Measurements from ENCODE around the gene OSCAR. TPM values are rescaled to one million over a fixed set of nuclear protein-coding genes. Genes with fewer than 3 reads are reported as not detected.
A peak's percentile ranks its signal among the peaks of the same experiment; 100 is the strongest.
"Not testable (repeated sequence)": the region's sequence is repeated elsewhere in the genome, so short reads cannot be mapped to it uniquely, and the experiment has no call there.

OSCAR gene
- total RNA-seq, 1 donor from 2014 or later: 59.5 TPM

DNA sequence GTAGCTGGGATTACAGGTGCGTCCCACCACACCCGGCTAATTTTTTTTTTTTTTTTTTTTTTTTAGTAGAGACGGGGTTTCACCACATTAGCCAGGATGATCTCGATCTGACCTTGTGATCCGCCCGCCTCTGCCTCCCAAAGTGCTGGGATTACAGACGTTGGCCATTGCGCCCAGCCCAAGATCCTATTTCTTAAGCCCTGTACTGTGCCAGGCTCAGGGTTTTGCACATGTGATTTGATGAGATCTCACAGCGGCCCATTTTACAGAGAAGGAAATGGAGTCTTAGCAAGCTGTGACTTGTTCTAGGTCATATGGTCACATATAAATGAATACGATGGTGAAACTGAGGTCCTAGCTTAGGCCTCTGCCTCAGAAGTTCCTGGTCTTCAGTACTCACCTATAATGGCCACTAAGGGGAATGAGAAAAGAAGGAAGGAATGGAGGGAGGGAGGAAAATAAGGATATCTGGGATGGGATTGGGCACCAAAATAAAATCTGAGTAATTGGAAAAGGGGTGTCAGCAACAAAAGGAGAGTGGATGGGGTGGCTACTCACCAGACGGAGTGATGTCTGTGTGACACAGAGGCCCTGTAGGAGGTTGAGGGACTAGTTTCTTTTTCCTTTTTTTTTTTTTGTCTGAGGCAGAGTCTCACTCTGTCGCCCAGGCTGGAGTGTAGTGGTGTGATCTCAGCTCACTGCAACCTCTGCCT is 1.3 kb downstream of the OSCAR start:
- Histone ChIP-seq H3K36me3 (no peaks in the 10 kb centered on the region), H3K9me3 (no peaks in the 10 kb centered on the region), H3K27me3 (peaks cover 4% of the 10 kb centered on the region), H3K4me1 (peaks cover 22% of the 10 kb centered on the region), H3K27ac (no peak overlapping the region), H3K4me3 (peak overlapping the region; percentile 31)
- intact Hi-C loops (cut with DNase I): no loop called here
- TF ChIP-seq, protein P1, sequence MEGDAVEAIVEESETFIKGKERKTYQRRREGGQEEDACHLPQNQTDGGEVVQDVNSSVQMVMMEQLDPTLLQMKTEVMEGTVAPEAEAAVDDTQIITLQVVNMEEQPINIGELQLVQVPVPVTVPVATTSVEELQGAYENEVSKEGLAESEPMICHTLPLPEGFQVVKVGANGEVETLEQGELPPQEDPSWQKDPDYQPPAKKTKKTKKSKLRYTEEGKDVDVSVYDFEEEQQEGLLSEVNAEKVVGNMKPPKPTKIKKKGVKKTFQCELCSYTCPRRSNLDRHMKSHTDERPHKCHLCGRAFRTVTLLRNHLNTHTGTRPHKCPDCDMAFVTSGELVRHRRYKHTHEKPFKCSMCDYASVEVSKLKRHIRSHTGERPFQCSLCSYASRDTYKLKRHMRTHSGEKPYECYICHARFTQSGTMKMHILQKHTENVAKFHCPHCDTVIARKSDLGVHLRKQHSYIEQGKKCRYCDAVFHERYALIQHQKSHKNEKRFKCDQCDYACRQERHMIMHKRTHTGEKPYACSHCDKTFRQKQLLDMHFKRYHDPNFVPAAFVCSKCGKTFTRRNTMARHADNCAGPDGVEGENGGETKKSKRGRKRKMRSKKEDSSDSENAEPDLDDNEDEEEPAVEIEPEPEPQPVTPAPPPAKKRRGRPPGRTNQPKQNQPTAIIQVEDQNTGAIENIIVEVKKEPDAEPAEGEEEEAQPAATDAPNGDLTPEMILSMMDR (IDR thresholded peaks at IDR 0.05): no peak
- peak; percentile 68 for DNase-seq
- no peak for ATAC-seq

DNA sequence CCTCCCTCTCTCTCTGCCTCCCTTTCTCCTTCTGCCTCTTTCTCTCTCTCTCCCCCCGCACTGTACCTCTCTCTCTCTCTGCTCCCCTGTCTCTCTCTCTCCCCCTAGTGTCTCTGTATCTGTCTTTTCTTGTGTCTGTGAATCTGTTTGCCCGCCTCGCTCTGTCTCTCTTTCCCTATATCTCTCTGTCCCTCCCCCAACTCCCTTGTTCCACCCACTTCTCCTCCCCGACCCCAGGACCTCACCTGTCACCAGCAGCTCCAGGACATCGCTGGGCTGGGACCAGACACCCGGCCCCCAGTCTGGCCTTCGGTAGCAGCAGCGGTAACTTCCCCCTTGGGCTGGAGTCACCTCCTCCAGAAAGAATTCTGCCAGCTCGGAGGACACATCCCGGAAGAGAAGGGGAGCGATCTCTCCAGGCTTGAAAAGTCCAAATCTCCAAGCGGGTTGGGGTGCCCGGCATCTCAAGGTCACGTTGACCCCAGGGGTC is 3.9 kb downstream of the OSCAR start:
- peak; percentile 13 for ATAC-seq
- H3K27ac ChIP-seq: no peak overlapping the region
- H3K27me3 ChIP-seq: peaks cover 11% of the 10 kb centered on the region
- TF ChIP-seq, protein P1 (IDR thresholded peaks at IDR 0.05): no peak
- no peaks in the 10 kb centered on the region for H3K36me3 ChIP-seq
- no peak for DNase-seq
- intact Hi-C loops (cut with DNase I): no loop called here
- peak overlapping the region; percentile 17 for H3K4me3 ChIP-seq
- peaks cover 5% of the 10 kb centered on the region for H3K4me1 ChIP-seq
- H3K9me3 ChIP-seq: no peaks in the 10 kb centered on the region

DNA sequence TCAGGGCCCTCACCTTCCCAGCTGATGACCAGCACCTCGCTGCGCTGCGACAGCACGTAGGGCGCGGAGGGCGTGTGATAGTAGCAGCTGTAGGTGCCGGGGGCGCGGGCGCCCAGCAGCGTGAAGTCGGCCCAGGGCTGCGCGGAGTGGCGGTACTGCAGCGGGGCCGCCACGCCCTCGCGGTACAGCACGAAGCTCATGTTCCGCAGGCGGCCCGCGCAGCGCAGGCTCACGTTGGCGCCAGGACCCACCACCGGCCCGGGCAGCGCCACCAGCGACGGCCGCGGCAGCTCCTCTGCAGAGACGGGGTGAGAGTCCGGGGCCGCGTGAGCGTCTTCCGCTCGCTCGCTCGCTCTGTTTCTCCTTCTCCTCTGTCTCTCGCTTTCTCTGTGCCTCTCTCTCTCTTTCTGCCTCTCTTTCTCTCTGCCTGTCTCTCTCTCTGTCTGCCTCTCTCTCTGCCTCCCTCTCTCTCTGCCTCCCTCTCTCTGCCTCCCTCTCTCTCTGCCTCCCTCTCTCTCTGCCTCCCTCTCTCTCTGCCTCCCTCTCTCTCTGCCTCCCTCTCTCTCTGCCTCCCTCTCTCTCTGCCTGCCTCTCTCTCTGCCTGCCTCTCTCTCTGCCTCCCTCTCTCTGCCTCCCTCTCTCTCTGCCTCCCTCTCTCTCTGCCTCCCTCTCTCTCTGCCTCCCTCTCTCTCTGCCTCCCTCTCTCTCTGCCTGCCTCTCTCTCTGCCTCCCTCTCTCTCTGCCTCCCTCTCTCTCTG is 4.6 kb downstream of the OSCAR start:
- H3K4me1 ChIP-seq; intact Hi-C loops (cut with DNase I); H3K9me3 ChIP-seq; H3K36me3 ChIP-seq; H3K27ac ChIP-seq: not testable (repeated sequence)
- Histone ChIP-seq H3K27me3 (peaks cover 11% of the 10 kb centered on the region), H3K4me3 (peak overlapping the region; percentile 33)
- ATAC-seq (peak; percentile 62), DNase-seq (peak; percentile 77)

DNA sequence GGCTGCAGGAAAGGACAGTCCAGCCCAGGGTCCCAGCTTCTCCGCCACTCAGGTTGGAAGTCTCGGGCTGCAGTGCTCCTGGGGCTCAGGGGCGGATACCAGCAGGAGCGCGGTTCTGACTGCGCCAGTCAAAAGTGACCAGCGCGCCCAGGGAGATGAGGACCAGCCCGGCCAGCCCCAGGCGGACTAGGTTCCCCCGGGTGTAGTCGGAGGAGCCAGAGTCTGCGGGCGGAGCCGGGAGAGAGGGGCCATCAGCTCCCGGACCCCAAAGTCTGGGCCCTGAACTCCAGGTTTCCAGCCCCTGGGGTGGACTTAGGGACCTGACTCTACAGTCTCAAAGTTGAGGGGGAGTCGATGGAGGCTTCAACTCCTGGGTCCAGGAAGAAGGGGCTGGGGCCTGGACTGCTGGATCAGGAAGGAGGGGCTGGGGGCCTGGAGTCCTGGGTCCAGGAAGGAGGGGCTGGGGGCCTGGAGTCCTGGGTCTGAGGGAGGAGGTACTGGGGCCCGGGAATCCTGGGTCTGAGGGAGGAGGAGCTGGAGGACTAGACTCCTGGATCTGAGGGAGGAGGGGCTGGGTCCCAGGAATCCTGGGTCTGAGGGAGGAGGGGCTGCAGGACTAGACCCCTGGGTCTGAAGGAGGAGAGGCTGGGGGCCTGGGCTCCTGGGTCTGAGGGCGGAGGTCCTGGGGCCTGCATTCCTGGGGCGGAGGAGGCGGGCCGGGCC is 5.3 kb downstream of the OSCAR start:
- Histone ChIP-seq H3K36me3 (no peaks in the 10 kb centered on the region), H3K27me3 (peaks cover 11% of the 10 kb centered on the region), H3K4me3 (peak overlapping the region; percentile 33), H3K27ac (no peak overlapping the region), H3K9me3 (no peaks in the 10 kb centered on the region), H3K4me1 (peaks cover 5% of the 10 kb centered on the region)
- TF ChIP-seq, protein P1 (IDR thresholded peaks at IDR 0.05): no peak
- ATAC-seq (no peak), DNase-seq (no peak)
- intact Hi-C loops (cut with DNase I): no loop called here

DNA sequence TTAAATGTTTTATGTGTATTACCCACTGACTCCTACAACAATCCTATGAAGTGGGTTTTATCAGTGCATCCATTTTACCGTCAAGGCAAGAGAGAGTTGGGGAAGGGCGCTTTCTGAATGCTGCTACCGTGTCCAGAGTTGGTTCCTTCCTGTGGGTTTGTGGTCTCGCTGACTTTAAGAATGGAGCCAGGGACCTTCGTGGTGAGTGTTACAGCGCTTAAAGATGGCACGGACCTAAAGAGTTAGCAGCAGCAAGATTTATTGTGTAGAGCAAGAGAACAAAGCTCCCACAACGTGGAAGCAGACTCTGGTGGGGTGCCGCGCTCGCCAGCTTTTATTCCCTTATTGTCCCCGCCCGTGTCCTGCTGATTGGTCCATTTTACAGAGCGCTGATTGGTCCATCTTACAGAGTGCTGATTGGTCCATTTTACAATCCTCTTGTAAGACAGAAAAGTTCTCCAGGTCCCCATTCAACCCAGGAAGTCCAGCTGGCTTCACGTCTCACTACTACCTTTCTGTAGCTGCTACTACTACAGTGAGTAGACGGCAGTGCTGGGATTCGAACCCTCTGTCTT is 6.1 kb downstream of the OSCAR start:
- no peak for ATAC-seq
- no peaks in the 10 kb centered on the region for H3K36me3 ChIP-seq
- H3K4me1 ChIP-seq: peaks cover 5% of the 10 kb centered on the region
- intact Hi-C loops (cut with DNase I): no loop called here
- peaks cover 11% of the 10 kb centered on the region for H3K27me3 ChIP-seq
- H3K27ac ChIP-seq: no peak overlapping the region
- H3K4me3 ChIP-seq: no peak overlapping the region
- no peak for DNase-seq
- H3K9me3 ChIP-seq: no peaks in the 10 kb centered on the region
- TF ChIP-seq, protein P1 (IDR thresholded peaks at IDR 0.05): no peak
